Erythroblast (primary cell): Measurements from ENCODE around the gene ST6GALNAC3.

Source experiments
- GATA1 ChIP-seq: IDR thresholded peaks from 2 replicates; pipeline ENCODE4 v1.6.1; 2011; ENCODE audit warnings: low read depth, mild to moderate bottlenecking, control low read depth, low read length, moderate library complexity
- POLR2A ChIP-seq: IDR thresholded peaks from 2 replicates; pipeline ENCODE4 v1.6.1; 2011; ENCODE audit warnings: mild to moderate bottlenecking, low read length

DNA sequence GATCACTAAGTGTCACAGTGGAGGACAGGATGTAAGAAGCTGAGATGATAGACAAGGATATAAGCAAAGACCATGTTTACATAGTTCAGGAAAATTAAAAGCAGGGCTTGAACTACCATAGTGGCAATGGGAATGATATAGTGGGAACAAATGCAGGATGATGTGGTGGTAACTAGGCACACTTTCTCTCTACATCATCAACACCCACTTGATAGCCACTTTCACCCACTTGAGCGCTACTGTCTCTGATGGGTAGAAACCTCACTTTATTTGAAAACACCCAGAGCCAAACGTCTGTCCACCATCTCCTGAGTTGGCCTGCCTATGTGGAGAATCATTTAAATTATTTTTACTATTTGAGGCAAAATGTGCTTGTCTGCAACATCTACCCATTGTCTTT, 487.7 kb downstream of the ST6GALNAC3 start:
- TF ChIP-seq POLR2A (no peak), GATA1 (no peak)
